B cell (primary cell): Measurements from ENCODE around the gene RABL6. TPM values are rescaled to one million over a fixed set of nuclear protein-coding genes. Genes with fewer than 3 reads are reported as not detected.

Experiments
- ATAC-seq: fragments of 200-7000 bp; cut with Tn5 transposase; one replicate; pipeline ENCODE4 v1.10.0; 2021; ENCODE audit warnings: low read depth, mild to moderate bottlenecking, moderate number of reproducible peaks, moderate library complexity
- CTCF ChIA-PET: fragments of 350-600 bp; sonication (Branson Sonifier 250); formaldehyde crosslinking; loops from one replicate; lab custom pipeline; 2021; ENCODE audit warnings: antibody characterized with exemption, inconsistent platforms; lab: Charles Lee
- POLR2A ChIA-PET: fragments of 350-600 bp; sonication (Branson Sonifier 250); formaldehyde crosslinking; loops from one replicate; lab custom pipeline; 2021; ENCODE audit warnings: antibody characterized with exemption; lab: Charles Lee
- DNase-seq: peaks from one replicate; pipeline ENCODE4 v3.0.0; 2013
- H2AFZ ChIP-seq: 2 replicates; pipeline ENCODE4 v1.6.1; 2012; ENCODE audit warnings: mild to moderate bottlenecking, low read depth, low read length; ENCODE audit not compliant: insufficient read depth, poor library complexity, severe bottlenecking
- H3K27ac ChIP-seq, 2 donors: 1 replicate in 1 of 2; 2 replicates in 1 of 2; pipeline ENCODE4 v1.5.1; 2012 to 2013; ENCODE audit warnings: low read length in 2 of 2, mild to moderate bottlenecking in 2 of 2, moderate library complexity in 1 of 2
- H3K27me3 ChIP-seq, 4 experiments: fragments of 200-600 bp in 1 of 4; sonication (generic) in 1 of 4; replicated peaks in 1 of 4; 1 replicate in 2 of 4; 2 replicates in 2 of 4; pipeline versions ENCODE4 v1.6.1 to v1.7.0; 2013 to 2016; ENCODE audit warnings: low read length in 3 of 4, mild to moderate bottlenecking in 2 of 4, mixed read lengths in 1 of 4, moderate library complexity in 1 of 4; ENCODE audit not compliant: insufficient read depth in 4 of 4, control insufficient read depth in 3 of 4; ENCODE audit errors: control extremely low read depth in 1 of 4
- H3K36me3 ChIP-seq, 2 experiments: replicated peaks in 1 of 2; 1 replicate in 1 of 2; 2 replicates in 1 of 2; pipeline versions ENCODE4 v1.6.1 to v1.7.1; 2013; ENCODE audit warnings: low read length in 1 of 2; ENCODE audit not compliant: insufficient read depth in 2 of 2, control insufficient read depth in 1 of 2; ENCODE audit errors: control extremely low read depth in 1 of 2, extremely low read depth in 1 of 2
- H3K4me1 ChIP-seq, 2 donors: fragments of 200-600 bp in 1 of 2; sonication (generic) in 1 of 2; 1 replicate in 1 of 2; 2 replicates in 1 of 2; pipeline versions ENCODE4 v1.5.1 to v1.6.1; 2013 to 2017; ENCODE audit warnings: low read length in 2 of 2; ENCODE audit not compliant: control insufficient read depth in 2 of 2, insufficient read depth in 2 of 2
- H3K4me2 ChIP-seq: replicated peaks from 2 replicates; pipeline ENCODE3; 2012; ENCODE audit warnings: mild to moderate bottlenecking, low read depth, low read length; ENCODE audit not compliant: poor library complexity, severe bottlenecking
- H3K4me3 ChIP-seq, 5 experiments: fragments of 200-600 bp in 1 of 5; sonication (generic) in 1 of 5; 1 replicate in 3 of 5; 2 replicates in 2 of 5; pipeline versions ENCODE4 v1.5.1 to v1.7.0; 2011 to 2016; ENCODE audit warnings: low read length in 4 of 5, mild to moderate bottlenecking in 4 of 5, low read depth in 2 of 5, control low read depth in 1 of 5, moderate library complexity in 1 of 5; ENCODE audit not compliant: insufficient read depth in 1 of 5; ENCODE audit errors: control extremely low read depth in 1 of 5, extremely low read depth in 1 of 5
- H3K79me2 ChIP-seq: fragments of 200-600 bp; sonication (generic); one replicate; pipeline ENCODE4 v1.6.0; 2016; ENCODE audit warnings: low read length; ENCODE audit not compliant: control insufficient read depth, insufficient read depth
- H3K9ac ChIP-seq: fragments of 200-600 bp; sonication (generic); 2 replicates; pipeline ENCODE4 v1.6.1; 2017; ENCODE audit warnings: mild to moderate bottlenecking, low read length, moderate library complexity
- H3K9me3 ChIP-seq, 3 donors: one replicate each; pipeline versions ENCODE4 v1.6.1 to v1.7.1; 2013; ENCODE audit warnings: low read length in 2 of 3; ENCODE audit not compliant: control insufficient read depth in 2 of 3, insufficient read depth in 1 of 3; ENCODE audit errors: control extremely low read depth in 1 of 3
- H4K20me1 ChIP-seq: 2 replicates; pipeline ENCODE4 v1.6.0; 2012; ENCODE audit warnings: mild to moderate bottlenecking, low read length; ENCODE audit not compliant: insufficient read depth, control insufficient read depth, poor library complexity, severe bottlenecking
- H3K27ac Mint-ChIP-seq: one replicate; pipeline ENCODE4 v1.8.0; 2021; ENCODE audit warnings: mixed read lengths
- H3K27me3 Mint-ChIP-seq: one replicate; pipeline ENCODE4 v1.8.0; 2021; ENCODE audit warnings: mixed read lengths
- H3K4me1 Mint-ChIP-seq: one replicate; pipeline ENCODE4 v1.8.0; 2021; ENCODE audit warnings: mixed read lengths
- H3K4me3 Mint-ChIP-seq: one replicate; pipeline ENCODE4 v1.8.0; 2021; ENCODE audit warnings: mixed read lengths
- H3K9me3 Mint-ChIP-seq: one replicate; pipeline ENCODE4 v1.8.0; 2022; ENCODE audit warnings: mixed read lengths; ENCODE audit not compliant: insufficient read depth
- EZH2 ChIP-seq: IDR thresholded peaks from 2 replicates; pipeline ENCODE4 v1.6.1; 2012; ENCODE audit warnings: borderline replicate concordance, low read depth, mild to moderate bottlenecking, moderate library complexity, low read length; ENCODE audit not compliant: insufficient read depth, poor library complexity, severe bottlenecking
- WGBS: methylation state at CpG from one replicate; pipeline ENCODE4 v1.1.5; 2013; ENCODE audit warnings: missing lambda C conversion rate; ENCODE audit not compliant: insufficient coverage; 5-methylcytosine and 5-hydroxymethylcytosine counted together
- intact Hi-C: fragments of 100-400 bp; cut with micrococcal nuclease; formaldehyde crosslinking; loops from one replicate; pipeline ENCODE4 v1.10.0; 2022
- polyA plus RNA-seq: library from polyadenylated mRNA; depleted of rRNA; stranded (reverse); fragments of >200 nt; gene quantifications from 2 replicates; pipeline ENCODE4 v1.2.3, GENCODE V29; 2012
- total RNA-seq, 2 donors: library from RNA; stranded (reverse); fragments of 120-200 nt in 1 of 2; gene quantifications; 1 replicate in 1 of 2; 2 replicates in 1 of 2; pipeline versions ENCODE4 v1.2.3 to v1.2.4, GENCODE V29; 2013 to 2022
- TF ChIP-seq, protein P1 (sequence below): fragments of 200-600 bp; IDR thresholded peaks from one replicate; pipeline ENCODE4 v1.8.0; 2022; ENCODE audit warnings: antibody characterized with exemption, mild to moderate bottlenecking

The RABL6 gene
- total and polyA plus RNA-seq, 2 donors (not counting 1 experiment from before 2014, with no cell fraction given) = 33.6 to 70.5 TPM

DNA sequence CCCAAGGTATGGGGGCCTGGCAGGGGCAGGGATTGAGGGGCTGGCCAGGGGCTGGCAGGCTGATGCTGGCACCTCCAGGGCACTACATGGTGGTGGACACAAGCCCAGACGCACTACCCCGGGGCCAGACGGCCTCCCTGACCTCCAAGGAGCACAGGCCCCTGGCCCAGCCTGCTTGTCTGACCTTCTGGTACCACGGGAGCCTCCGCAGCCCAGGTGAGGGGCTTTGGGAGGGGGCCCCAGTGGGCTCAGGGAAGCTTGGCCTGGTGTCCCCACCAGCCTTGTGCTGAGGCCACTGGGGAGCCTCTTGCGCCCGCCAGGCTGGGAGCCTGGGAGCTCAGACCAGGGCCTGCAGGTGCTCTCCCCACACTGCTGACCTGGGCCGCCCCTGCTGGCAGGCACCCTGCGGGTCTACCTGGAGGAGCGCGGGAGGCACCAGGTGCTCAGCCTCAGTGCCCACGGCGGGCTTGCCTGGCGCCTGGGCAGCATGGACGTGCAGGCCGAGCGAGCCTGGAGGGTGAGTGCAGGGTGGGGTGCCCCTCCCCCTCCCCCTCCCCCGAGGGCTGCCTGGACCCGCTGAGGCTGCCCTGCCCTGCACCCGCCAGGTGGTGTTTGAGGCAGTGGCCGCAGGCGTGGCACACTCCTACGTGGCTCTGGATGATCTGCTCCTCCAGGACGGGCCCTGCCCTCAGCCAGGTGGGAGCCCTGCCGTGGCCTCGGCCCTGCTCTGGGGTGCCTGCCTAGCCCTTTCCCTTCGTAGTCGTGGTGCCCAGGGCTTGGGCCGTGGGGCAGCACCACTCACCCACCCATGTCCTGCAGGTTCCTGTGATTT is 50.0 kb downstream of the RABL6 start:
- H3K4me3 Mint-ChIP-seq = no peak overlapping the region
- Histone ChIP-seq H3K9ac (no peak overlapping the region), H3K4me2 (no peak overlapping the region), H3K27ac (no peak overlapping the region), H3K4me3 (no peak overlapping the region), H4K20me1 (peaks cover 11% of the 10 kb centered on the region), H2AFZ (no peak overlapping the region), H3K27me3 (no peaks in the 10 kb centered on the region), H3K36me3 (peaks cover 0 to 22% of the 10 kb centered on the region in 2 experiments), H3K4me1 (peaks cover 0 to 5% of the 10 kb centered on the region in 2 donors), H3K79me2 (no peaks in the 10 kb centered on the region), H3K9me3 (no peaks in the 10 kb centered on the region)
- POLR2A ChIA-PET = no interaction called here
- CTCF ChIA-PET = no interaction called here
- peak; percentile 14 for DNase-seq
- H3K4me1 Mint-ChIP-seq = peaks cover 4% of the 10 kb centered on the region
- intact Hi-C loops = no loop called here
- H3K27ac Mint-ChIP-seq = no peak overlapping the region
- no peak for ATAC-seq
- H3K9me3 Mint-ChIP-seq = no peaks in the 10 kb centered on the region
- WGBS = 93% methylated on average over 16 of the region's 29 CpGs
- H3K27me3 Mint-ChIP-seq = no peaks in the 10 kb centered on the region
- TF ChIP-seq, protein P1, sequence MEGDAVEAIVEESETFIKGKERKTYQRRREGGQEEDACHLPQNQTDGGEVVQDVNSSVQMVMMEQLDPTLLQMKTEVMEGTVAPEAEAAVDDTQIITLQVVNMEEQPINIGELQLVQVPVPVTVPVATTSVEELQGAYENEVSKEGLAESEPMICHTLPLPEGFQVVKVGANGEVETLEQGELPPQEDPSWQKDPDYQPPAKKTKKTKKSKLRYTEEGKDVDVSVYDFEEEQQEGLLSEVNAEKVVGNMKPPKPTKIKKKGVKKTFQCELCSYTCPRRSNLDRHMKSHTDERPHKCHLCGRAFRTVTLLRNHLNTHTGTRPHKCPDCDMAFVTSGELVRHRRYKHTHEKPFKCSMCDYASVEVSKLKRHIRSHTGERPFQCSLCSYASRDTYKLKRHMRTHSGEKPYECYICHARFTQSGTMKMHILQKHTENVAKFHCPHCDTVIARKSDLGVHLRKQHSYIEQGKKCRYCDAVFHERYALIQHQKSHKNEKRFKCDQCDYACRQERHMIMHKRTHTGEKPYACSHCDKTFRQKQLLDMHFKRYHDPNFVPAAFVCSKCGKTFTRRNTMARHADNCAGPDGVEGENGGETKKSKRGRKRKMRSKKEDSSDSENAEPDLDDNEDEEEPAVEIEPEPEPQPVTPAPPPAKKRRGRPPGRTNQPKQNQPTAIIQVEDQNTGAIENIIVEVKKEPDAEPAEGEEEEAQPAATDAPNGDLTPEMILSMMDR = no peak
- no peak for TF ChIP-seq EZH2

DNA sequence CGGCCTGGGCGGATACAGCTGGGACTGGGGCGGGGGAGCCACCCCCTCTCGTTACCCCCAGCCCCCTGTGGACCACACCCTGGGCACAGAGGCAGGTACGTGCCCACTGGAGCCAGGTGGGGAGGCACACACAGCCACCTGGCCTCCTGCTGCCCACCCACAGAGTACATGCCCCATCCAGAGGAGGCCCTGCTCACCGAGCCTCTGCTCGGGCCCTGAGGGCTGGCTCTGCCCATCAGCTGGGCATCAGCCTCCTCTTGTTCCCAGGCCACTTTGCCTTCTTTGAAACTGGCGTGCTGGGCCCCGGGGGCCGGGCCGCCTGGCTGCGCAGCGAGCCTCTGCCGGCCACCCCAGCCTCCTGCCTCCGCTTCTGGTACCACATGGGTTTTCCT is 50.7 kb downstream of the RABL6 start:
- Histone ChIP-seq H3K27me3 (no peaks in the 10 kb centered on the region), H3K4me2 (no peak overlapping the region), H3K36me3 (peaks cover 0 to 29% of the 10 kb centered on the region in 2 experiments), H3K9ac (no peak overlapping the region), H3K9me3 (no peaks in the 10 kb centered on the region), H3K4me3 (no peak overlapping the region), H2AFZ (no peak overlapping the region), H4K20me1 (peaks cover 15% of the 10 kb centered on the region), H3K27ac (no peak overlapping the region), H3K4me1 (peaks cover 0 to 5% of the 10 kb centered on the region in 2 donors), H3K79me2 (peaks cover 6% of the 10 kb centered on the region)
- WGBS = 94% methylated on average over 15 of the region's 15 CpGs
- Mint-ChIP-seq H3K9me3 (no peaks in the 10 kb centered on the region), H3K27ac (no peak overlapping the region), H3K27me3 (no peaks in the 10 kb centered on the region), H3K4me3 (no peak overlapping the region), H3K4me1 (peaks cover 4% of the 10 kb centered on the region)
- TF ChIP-seq EZH2 = no peak
- TF ChIP-seq, protein P1 = no peak
- CTCF ChIA-PET = no interaction called here
- intact Hi-C loops = no loop called here
- DNase-seq = no peak
- POLR2A ChIA-PET = no interaction called here
- ATAC-seq = no peak
